HFFc6 (cell line): ENCODE measurements around the gene FXYD7. TPM values are rescaled to one million over a fixed set of nuclear protein-coding genes. Genes with fewer than 3 reads are reported as not detected.

Source experiments
- DNase-seq: peaks from one replicate; pipeline ENCODE4 v3.0.0-alpha.2; 2018
- H3K27ac Mint-ChIP-seq: 2 replicates; pipeline ENCODE4 v1.8.0; 2020; ENCODE audit warnings: mild to moderate bottlenecking, mixed read lengths
- H3K27me3 Mint-ChIP-seq: 2 replicates; pipeline ENCODE4 v1.8.0; 2021; ENCODE audit warnings: mild to moderate bottlenecking, moderate library complexity, mixed read lengths; ENCODE audit not compliant: insufficient read depth
- H3K36me3 Mint-ChIP-seq: 2 replicates; pipeline ENCODE4 v1.8.0; 2021; ENCODE audit warnings: low read depth, mixed read lengths
- H3K4me1 Mint-ChIP-seq: 2 replicates; pipeline ENCODE4 v1.8.0; 2020; ENCODE audit warnings: low read depth, mixed read lengths
- H3K4me3 Mint-ChIP-seq: 2 replicates; pipeline ENCODE4 v1.8.0; 2020; ENCODE audit warnings: mild to moderate bottlenecking, moderate library complexity, mixed read lengths
- H3K9me3 Mint-ChIP-seq: 2 replicates; pipeline ENCODE4 v1.8.0; 2020; ENCODE audit warnings: mild to moderate bottlenecking, mixed read lengths
- CTCF ChIP-seq: fragments of 200-600 bp; sonication (generic); IDR thresholded peaks from 2 replicates; pipeline ENCODE4 v1.5.0; 2021; ENCODE audit warnings: antibody characterized with exemption, mild to moderate bottlenecking
- total RNA-seq, 6 experiments: library from RNA; stranded (reverse); fragmentation: NEBNext Ultra II Directional; extraction: Animal tissue kit (Norgen Biotek cat#: 25700); gene quantifications; 2 replicates in 1 of 6; 3 replicates in 5 of 6; pipeline ENCODE4 v1.2.3, GENCODE V29; 2021

Gene FXYD7
- total RNA-seq, 6 experiments from 2014 or later: 0.32 to 0.87 (median 0.68) TPM; not detected in 3

- Mint-ChIP-seq H3K27me3 (peaks cover 10% of the 10 kb centered on the region), H3K9me3 (peaks cover 7% of the 10 kb centered on the region), H3K27ac (no peak overlapping the region), H3K4me3 (no peak overlapping the region), H3K4me1 (no peaks in the 10 kb centered on the region), H3K36me3 (no peaks in the 10 kb centered on the region)
- no peak for TF ChIP-seq CTCF
- DNase-seq: no peak
Measured at GRCh38 chr19:35104361-35104760, 38.7 kb upstream of the FXYD7 start.

- Mint-ChIP-seq H3K4me1 (no peaks in the 10 kb centered on the region), H3K9me3 (peaks cover 7% of the 10 kb centered on the region), H3K36me3 (no peaks in the 10 kb centered on the region), H3K27me3 (peaks cover 15% of the 10 kb centered on the region), H3K27ac (no peak overlapping the region), H3K4me3 (no peak overlapping the region)
- DNase-seq: no peak
- TF ChIP-seq CTCF: no peak
Measured at GRCh38 chr19:35105047-35105410, 38.0 kb upstream of the FXYD7 start.

GRCh38 chr19:35105411-35106290, 37.4 kb upstream of the FXYD7 start:
- no peak for TF ChIP-seq CTCF
- Mint-ChIP-seq H3K36me3 (no peaks in the 10 kb centered on the region), H3K27me3 (peaks cover 15% of the 10 kb centered on the region), H3K27ac (no peak overlapping the region), H3K9me3 (peaks cover 7% of the 10 kb centered on the region), H3K4me1 (no peaks in the 10 kb centered on the region), H3K4me3 (no peak overlapping the region)
- no peak for DNase-seq

- H3K4me1 Mint-ChIP-seq: no peaks in the 10 kb centered on the region
- H3K9me3 Mint-ChIP-seq: peaks cover 7% of the 10 kb centered on the region
Measured at GRCh38 chr19:35106291-35106583, 36.8 kb upstream of the FXYD7 start.

GRCh38 chr19:35106898-35107541, 36.0 kb upstream of the FXYD7 start:
- no peak for DNase-seq
- Mint-ChIP-seq H3K27ac (no peak overlapping the region), H3K4me3 (no peak overlapping the region), H3K27me3 (peaks cover 14% of the 10 kb centered on the region), H3K36me3 (no peaks in the 10 kb centered on the region), H3K9me3 (peaks cover 7% of the 10 kb centered on the region), H3K4me1 (no peaks in the 10 kb centered on the region)
- no peak for TF ChIP-seq CTCF

More at GRCh38 chr19:35106291-35106583, 36.8 kb upstream of the FXYD7 start:
- H3K27me3 Mint-ChIP-seq: peaks cover 13% of the 10 kb centered on the region
- DNase-seq: no peak
- no peak overlapping the region for H3K27ac Mint-ChIP-seq
- H3K36me3 Mint-ChIP-seq: no peaks in the 10 kb centered on the region
- H3K4me3 Mint-ChIP-seq: no peak overlapping the region
- no peak for TF ChIP-seq CTCF
